ENCODE data around the gene PDK2. TPM values are rescaled to one million over a fixed set of nuclear protein-coding genes. Genes with fewer than 3 reads are reported as not detected.

The PDK2 gene
- total RNA-seq, 1 donor from 2014 or later = 10.9 TPM

DNA sequence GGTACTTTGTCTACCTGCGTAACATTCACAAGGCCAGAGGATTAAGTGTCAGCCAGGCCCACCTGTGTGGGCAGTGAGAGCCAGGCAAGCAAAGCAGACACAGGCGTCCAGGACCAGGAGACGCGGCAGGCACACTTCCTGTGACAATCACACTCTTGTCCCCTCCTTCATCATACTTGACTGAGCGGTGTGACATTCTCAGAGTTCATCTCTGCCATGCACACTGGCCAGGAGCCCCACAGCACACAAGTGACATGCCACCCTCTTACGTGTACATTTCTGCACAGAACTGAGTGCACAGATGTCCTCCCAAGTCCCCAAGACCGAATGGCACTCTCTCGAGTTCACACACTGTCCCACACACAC lies 46.6 kb downstream of the PDK2 start:
- Mint-ChIP-seq H3K36me3 (ENCODE audit: low read depth) (peaks cover 79% of the 10 kb centered on the region), H3K27ac (peak overlapping the region; percentile 62), H3K9me3 (no peaks in the 10 kb centered on the region), H3K27me3 (no peaks in the 10 kb centered on the region), H3K4me3 (peak overlapping the region; percentile 74), H3K4me1 (peaks cover 73% of the 10 kb centered on the region)
- intact Hi-C loops (cut with micrococcal nuclease) = loop anchor here (2.0 to 5.0 kb wide), 2 partner anchors 25 to 36 kb away; no protein-coding TSS in a partner anchor
- DNase-seq = no peak

DNA sequence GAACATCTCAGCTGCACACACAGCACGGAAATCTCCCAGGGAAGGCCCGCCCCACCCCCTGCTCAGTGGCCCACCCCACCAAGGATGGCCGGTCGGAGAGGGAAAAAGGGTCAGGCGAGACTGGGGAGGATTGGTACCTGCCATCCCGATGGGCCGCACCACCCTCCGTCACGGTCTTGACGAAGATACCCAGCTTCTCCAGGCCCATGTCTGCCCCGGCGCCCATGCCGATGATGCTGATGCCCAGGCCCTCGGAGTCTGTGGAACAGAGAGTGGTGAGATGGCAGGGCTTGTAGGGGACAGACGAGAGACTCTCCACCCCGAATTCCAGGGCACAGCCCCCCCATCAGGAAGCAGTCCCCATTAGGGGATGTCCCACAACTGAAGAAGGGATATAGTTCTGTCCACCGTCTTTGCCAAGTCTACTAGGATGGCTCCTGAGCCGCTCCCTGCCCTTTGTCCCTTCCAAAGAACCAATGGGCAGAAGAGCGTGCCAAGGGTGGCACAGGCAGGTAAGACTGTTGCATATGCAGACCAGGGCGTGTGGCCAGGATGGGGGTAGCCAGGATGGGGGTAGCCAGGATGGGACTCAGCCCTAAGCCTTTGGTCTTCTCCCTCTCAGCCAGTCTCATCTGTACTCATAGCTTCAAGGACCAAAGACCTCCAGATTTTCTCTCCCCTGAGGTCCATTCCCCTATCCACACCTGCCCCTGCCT lies 48.5 kb downstream of the PDK2 start:
- Mint-ChIP-seq H3K36me3 (ENCODE audit: low read depth) (peaks cover 76% of the 10 kb centered on the region), H3K4me1 (peaks cover 79% of the 10 kb centered on the region), H3K9me3 (no peaks in the 10 kb centered on the region), H3K27ac (peak overlapping the region; percentile 79), H3K4me3 (no peak overlapping the region), H3K27me3 (no peaks in the 10 kb centered on the region)
- intact Hi-C loops (cut with micrococcal nuclease) = loop anchor here (5.0 kb wide), 1 partner anchor 34 kb away; no protein-coding TSS in a partner anchor
- no peak for DNase-seq

DNA sequence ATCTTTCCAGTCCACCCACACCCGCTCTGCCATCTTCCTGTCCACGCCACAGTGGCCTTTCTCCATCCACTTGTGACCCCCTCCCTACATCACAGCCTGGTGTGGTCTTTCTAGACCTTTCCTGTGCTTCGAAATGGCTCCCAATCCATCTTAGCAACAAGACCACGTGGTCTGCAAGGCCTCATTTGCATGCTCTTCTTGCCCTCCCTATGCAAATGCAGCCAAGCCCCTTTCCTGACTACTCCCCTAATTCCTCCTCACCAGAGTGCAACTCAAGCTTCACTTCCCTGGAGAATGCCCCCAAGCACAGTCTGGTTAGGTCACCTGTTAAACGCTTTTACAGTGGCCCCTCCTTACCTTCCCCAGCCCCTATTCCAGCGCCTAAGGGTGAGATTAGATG lies 49.2 kb downstream of the PDK2 start:
- no peaks in the 10 kb centered on the region for H3K9me3 Mint-ChIP-seq
- H3K27ac Mint-ChIP-seq = peak overlapping the region; percentile 79
- intact Hi-C loops (cut with micrococcal nuclease) = loop anchor here (5.0 kb wide), 1 partner anchor 33 kb away; no protein-coding TSS in a partner anchor
- DNase-seq = no peak
- no peaks in the 10 kb centered on the region for H3K27me3 Mint-ChIP-seq
- H3K4me3 Mint-ChIP-seq = no peak overlapping the region
- peaks cover 77% of the 10 kb centered on the region for H3K4me1 Mint-ChIP-seq
- H3K36me3 Mint-ChIP-seq (ENCODE audit: low read depth) = peaks cover 74% of the 10 kb centered on the region

DNA sequence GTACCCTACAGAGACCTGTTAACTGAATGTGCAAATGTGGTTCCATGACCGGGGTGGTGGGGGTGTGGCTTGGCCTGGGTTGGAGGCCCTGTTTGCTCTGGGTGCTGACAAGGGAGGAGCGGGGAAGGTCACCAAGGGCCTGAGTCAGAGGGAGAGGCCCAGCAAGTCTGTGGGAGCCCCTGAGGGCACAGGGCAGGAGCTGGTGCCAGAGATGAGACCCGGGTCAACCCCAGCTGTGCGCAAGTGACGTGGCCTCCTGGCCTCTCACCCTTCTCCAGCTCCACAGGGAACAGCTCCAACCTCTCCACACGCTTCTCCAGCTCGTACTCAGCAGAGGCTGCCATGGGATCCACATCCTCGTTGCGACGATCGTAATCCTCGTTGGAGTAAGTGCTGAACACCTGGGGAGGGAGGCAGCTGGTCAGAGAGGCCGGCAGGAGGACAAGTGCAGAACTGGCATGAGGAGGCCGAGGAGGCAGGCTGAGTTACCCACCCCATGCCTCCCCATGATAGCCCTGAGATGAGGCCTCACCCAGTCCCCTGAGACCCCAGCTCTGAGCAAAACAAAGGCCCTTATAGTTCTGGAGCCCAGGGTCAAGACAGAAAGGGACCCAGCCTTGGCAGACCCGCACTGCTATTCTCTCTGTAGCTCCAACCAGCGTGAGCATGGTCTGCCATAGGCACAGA lies 49.8 kb downstream of the PDK2 start:
- Mint-ChIP-seq H3K27ac (peak overlapping the region; percentile 79), H3K27me3 (no peaks in the 10 kb centered on the region), H3K36me3 (ENCODE audit: low read depth) (peaks cover 67% of the 10 kb centered on the region), H3K4me3 (peak overlapping the region; percentile 92), H3K9me3 (no peaks in the 10 kb centered on the region), H3K4me1 (peaks cover 73% of the 10 kb centered on the region)
- intact Hi-C loops (cut with micrococcal nuclease) = loop anchor here (5.0 kb wide), 1 partner anchor 32 kb away; no protein-coding TSS in a partner anchor
- DNase-seq = no peak

DNA sequence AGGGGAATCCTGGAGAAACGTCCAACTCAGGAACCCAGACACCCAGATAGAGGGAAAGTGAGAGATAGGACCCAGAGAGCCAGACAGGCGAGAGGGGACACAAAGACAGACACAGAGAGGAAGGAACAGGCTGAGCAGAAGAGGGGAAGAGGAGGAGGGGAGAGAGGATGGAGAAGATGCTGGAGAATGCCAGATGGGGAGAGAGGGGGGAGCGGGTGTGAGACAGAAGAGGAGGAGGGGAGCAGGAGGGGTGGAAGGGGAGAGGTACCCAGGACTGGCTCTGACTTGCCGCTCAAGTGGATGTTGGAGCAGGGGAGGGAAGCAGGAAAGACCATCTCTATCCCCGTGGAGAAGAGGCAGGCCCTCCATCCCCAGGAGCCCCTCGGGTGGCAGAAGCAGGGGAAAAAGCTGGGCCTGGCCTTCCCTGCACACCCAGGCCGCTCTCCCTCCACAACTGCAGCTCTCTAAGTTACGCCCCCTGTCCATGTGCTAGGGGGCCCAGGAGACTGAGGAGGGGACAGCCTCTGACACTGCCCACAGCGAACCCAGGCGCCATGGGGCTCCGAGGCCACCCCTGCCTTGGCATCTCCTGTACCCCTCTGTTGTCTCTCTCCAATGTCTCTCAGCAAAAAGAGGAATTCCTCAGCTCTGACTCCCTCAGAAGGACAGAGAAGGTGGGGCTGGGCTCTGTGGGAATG lies 50.5 kb downstream of the PDK2 start:
- Mint-ChIP-seq H3K9me3 (no peaks in the 10 kb centered on the region), H3K27me3 (no peaks in the 10 kb centered on the region), H3K36me3 (ENCODE audit: low read depth) (peaks cover 60% of the 10 kb centered on the region), H3K4me1 (peaks cover 66% of the 10 kb centered on the region), H3K4me3 (peak overlapping the region; percentile 92), H3K27ac (peak overlapping the region; percentile 76)
- DNase-seq = no peak
- intact Hi-C loops (cut with micrococcal nuclease) = no loop called here

DNA sequence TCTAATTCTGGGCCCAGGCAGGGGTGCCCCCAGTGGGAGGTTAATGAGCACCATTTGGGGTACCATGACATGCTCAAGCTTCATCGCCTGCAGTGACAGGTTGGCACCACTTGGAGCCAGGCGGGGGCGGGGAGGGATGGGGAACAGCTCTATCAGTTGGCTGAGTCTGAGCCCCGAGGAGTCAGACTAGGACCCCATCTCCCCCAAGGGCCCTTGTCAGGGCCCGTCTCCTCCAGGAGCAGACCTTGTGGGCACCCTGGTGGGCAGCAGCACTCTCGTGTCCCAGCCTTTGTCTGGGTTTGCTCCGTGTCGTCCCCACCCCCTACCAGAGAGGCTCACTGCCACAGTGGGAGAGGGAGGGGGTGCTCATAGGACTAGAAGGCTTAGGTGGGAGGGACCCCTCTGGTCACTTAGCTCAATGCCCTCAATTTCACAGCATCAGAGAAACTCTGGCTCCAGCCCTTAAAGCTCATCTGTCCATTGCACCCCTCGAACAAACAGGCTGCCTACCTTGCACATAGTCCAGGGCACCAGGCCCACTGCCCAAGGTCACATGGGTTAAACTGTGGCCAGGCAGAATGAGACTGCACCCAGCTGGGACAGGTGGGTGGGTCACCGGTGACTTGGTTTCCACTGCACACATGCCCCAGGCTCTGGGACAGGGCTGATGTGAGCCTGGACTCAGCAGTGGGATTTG lies 51.2 kb downstream of the PDK2 start:
- Mint-ChIP-seq H3K4me3 (peak overlapping the region; percentile 92), H3K4me1 (peaks cover 62% of the 10 kb centered on the region), H3K27ac (peak overlapping the region; percentile 96), H3K27me3 (no peaks in the 10 kb centered on the region), H3K36me3 (ENCODE audit: low read depth) (peaks cover 54% of the 10 kb centered on the region), H3K9me3 (no peaks in the 10 kb centered on the region)
- intact Hi-C loops (cut with micrococcal nuclease) = no loop called here
- no peak for DNase-seq

DNA sequence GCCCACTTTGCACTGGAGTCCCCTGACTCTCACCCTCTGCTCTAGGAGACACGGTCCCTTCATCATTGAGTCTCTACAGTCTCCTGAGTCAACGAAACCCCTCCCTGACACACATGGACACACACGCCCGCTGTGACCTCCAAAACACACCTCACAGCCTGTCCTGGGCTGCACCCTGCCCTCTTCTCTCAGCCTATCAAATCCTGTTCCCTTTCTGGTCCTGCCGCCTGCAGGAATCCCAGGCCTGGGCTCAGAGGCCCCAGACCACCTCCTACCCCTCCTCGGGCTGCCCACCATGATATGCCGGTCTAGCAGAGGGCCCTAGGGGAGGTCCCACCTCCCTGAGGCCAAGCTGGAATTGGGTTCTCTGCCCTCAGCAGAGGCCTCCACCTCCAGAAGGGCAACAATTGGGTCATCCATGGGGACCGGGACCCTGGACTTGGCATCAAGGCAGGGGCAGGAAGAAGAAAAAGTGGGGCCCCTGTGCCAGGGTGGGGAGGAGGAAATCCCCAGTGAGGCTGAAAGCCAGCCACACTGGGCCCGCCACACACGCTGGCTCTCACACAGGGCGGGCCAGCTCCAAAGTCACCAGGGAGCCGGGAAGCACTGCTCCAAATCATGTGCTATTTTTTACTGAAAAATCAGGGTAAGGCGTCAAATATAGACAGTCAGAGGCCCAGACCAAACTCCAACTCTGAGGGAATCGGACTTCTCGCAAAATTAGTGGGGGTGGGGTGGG lies 51.9 kb downstream of the PDK2 start:
- no peaks in the 10 kb centered on the region for H3K27me3 Mint-ChIP-seq
- intact Hi-C loops (cut with micrococcal nuclease) = no loop called here
- no peak for DNase-seq
- H3K4me1 Mint-ChIP-seq = peaks cover 59% of the 10 kb centered on the region
- H3K9me3 Mint-ChIP-seq = no peaks in the 10 kb centered on the region
- peaks cover 50% of the 10 kb centered on the region for H3K36me3 Mint-ChIP-seq (ENCODE audit: low read depth)
- H3K27ac Mint-ChIP-seq = peak overlapping the region; percentile 96
- peak overlapping the region; percentile 92 for H3K4me3 Mint-ChIP-seq

DNA sequence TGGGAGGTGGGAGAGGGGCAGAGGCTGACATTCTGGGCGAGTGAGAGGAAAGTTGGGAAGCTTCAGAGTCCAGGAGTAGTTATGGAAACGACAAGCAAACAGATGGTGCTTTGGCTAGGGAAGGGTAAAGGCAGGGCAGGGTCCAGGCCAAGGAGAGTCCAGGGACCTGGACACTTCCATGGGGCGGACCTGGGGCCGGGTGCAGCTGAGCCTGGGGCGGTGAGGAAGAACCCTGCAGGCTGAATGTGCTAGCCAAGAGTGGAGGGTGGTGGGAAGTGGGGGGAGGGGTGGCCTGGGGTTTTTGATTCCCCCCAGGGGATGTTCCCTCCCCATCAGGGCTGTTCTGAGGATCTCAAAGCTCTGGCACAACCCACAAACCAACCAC lies 52.7 kb downstream of the PDK2 start:
- Mint-ChIP-seq H3K9me3 (no peaks in the 10 kb centered on the region), H3K27ac (peak overlapping the region; percentile 96), H3K4me1 (peaks cover 56% of the 10 kb centered on the region), H3K36me3 (ENCODE audit: low read depth) (peaks cover 42% of the 10 kb centered on the region), H3K4me3 (peak overlapping the region; percentile 92), H3K27me3 (no peaks in the 10 kb centered on the region)
- DNase-seq = no peak
- intact Hi-C loops (cut with micrococcal nuclease) = no loop called here

DNA sequence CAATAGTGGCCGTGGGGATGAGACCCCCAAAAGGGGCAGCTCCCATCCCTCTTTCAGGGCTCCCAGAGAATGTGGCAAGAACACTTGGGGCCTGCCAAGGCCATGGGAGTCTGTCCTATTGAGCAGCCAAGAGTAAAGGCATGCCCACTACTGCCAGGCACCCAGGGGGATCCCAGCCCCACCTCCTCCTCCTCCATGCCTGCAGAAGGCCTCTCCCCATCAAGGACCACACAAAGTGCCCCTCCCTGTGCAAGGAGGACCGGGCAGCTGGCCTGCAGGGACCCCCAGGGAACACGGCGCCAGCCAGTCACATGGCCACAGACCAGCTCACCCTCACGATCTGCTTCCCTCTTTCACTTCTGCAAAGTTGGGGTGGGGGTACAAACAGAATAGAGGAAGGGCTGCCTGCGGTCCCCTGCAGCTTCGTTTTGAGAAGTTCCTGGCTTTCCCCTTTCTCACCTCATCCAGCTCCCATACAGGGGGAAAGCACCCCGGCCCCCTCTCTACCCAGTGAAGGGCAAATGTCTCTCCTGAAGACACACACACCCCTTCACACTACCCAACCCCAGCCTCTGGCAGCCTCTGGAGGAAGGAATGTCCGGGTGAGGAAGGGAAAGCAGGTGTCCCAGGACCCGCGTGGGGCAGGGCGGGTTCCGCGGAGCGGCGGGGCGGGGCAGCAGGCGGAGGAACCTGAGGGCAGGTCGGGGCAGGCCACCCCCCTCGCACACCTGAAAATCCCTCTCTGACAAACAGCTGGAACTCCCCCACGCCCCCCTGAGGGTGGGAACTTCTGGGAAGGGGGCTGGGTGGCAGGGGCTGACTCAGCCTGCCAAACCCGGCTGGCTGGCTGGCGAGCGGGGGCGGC lies 53.3 kb downstream of the PDK2 start:
- Mint-ChIP-seq H3K9me3 (no peaks in the 10 kb centered on the region), H3K4me3 (peak overlapping the region; percentile 92), H3K27me3 (no peaks in the 10 kb centered on the region), H3K4me1 (peaks cover 53% of the 10 kb centered on the region), H3K27ac (peak overlapping the region; percentile 96), H3K36me3 (ENCODE audit: low read depth) (peaks cover 37% of the 10 kb centered on the region)
- DNase-seq = peak; percentile 86
- intact Hi-C loops (cut with micrococcal nuclease) = no loop called here

DNA sequence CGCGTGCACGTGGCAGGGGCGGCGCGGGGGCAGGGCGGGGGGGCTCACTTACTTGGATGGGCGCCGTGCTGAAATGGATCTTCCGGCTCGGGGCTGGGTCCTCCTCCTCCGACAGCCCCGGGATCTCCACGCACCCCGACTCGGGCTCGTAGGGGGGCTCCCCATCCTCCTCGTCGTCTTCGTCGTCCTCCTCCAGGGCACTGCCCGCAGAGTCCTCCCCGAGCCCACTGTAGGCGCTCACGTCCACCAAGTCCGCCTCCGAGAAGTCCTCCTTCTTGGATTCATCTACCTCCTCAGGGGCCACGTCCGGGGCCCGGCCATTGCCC lies 53.9 kb downstream of the PDK2 start:
- no peaks in the 10 kb centered on the region for H3K27me3 Mint-ChIP-seq
- H3K9me3 Mint-ChIP-seq = no peaks in the 10 kb centered on the region
- peak overlapping the region; percentile 92 for H3K4me3 Mint-ChIP-seq
- peak overlapping the region; percentile 89 for H3K27ac Mint-ChIP-seq
- H3K36me3 Mint-ChIP-seq (ENCODE audit: low read depth) = peaks cover 34% of the 10 kb centered on the region
- H3K4me1 Mint-ChIP-seq = peaks cover 51% of the 10 kb centered on the region
- DNase-seq = no peak
- intact Hi-C loops (cut with micrococcal nuclease) = no loop called here

DNA sequence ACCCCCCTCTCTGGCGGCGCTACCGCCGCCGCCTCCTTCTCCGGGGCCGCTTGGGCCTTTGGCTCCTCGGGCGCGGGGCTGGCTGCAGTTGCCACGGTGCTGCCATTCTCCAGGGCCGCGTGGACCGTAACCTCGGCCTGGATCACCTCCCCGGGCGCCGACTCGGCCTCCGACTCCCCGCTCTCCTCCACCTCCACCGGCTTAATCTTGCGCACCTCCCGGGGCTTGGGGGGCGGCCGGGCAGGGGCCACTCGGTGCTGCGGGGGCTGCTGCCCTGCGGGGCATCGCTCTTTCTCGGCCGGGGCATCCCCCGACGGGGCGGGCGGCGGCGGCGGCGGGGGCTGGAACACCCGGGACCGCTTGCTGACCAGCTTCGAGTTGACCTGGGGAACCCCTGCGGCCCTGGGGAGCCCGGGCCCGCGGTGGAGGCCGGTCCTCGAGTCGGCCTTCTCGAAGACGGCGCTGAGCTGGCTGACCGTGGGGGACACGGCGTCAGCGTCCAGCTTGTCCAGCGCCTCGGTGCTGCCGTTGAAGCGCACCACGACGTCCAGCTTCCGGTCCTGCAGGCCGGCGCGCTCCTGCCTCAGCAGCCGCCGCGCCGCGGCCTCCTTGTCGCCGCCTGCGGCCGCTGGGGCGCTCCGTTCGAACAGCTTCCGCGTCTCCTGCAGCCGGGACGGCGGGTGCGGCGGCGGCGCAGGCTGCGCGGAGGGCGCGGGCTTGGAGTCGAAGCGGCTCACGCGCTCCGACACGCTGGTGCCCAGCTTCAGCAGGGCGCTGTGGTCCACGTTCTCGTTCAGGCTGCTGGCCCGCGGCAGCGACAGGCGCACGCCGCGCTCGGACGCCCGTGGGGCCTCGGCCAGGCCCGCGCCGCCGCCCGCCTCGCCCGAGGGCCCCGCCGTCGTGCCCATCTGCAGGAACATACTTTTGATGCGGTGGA lies 54.5 kb downstream of the PDK2 start:
- peaks cover 50% of the 10 kb centered on the region for H3K4me1 Mint-ChIP-seq
- intact Hi-C loops (cut with micrococcal nuclease) = no loop called here
- DNase-seq = peak; percentile 89
- H3K36me3 Mint-ChIP-seq (ENCODE audit: low read depth) = peaks cover 27% of the 10 kb centered on the region
- H3K9me3 Mint-ChIP-seq = no peaks in the 10 kb centered on the region
- peak overlapping the region; percentile 93 for H3K4me3 Mint-ChIP-seq
- H3K27ac Mint-ChIP-seq = peak overlapping the region; percentile 89
- H3K27me3 Mint-ChIP-seq = no peaks in the 10 kb centered on the region
